Fibroblast of lung (primary cell): ENCODE measurements around the gene SLC25A33. TPM values are rescaled to one million over a fixed set of nuclear protein-coding genes. Genes with fewer than 3 reads are reported as not detected.

Source experiments
- DNase-seq, 2 donors: peaks; one replicate each; pipeline versions ENCODE4 v3.0.0 to v3.0.0-alpha.2; 2010; ENCODE audit warnings: low read depth in 2 of 2
- H2AFZ ChIP-seq: 2 replicates; pipeline ENCODE4 v1.5.1; 2012; ENCODE audit warnings: low read length, control low read depth, inconsistent platforms
- H3K27ac ChIP-seq: 2 replicates; pipeline ENCODE4 v1.5.1; 2011; ENCODE audit warnings: low read length, control low read depth; ENCODE audit not compliant: insufficient read depth
- H3K27me3 ChIP-seq: 2 replicates; pipeline ENCODE4 v1.5.1; 2011; ENCODE audit warnings: mild to moderate bottlenecking, low read length; ENCODE audit not compliant: control insufficient read depth, insufficient read depth
- H3K36me3 ChIP-seq: 2 replicates; pipeline ENCODE4 v1.5.1; 2011; ENCODE audit warnings: low read length; ENCODE audit not compliant: control insufficient read depth, insufficient read depth
- H3K4me1 ChIP-seq: 2 replicates; pipeline ENCODE4 v1.5.1; 2011; ENCODE audit warnings: low read length; ENCODE audit not compliant: control insufficient read depth, insufficient read depth; ENCODE audit errors: extremely low read depth
- H3K4me2 ChIP-seq: 2 replicates; pipeline ENCODE4 v1.5.1; 2011; ENCODE audit warnings: low read length, control low read depth; ENCODE audit not compliant: insufficient read depth; ENCODE audit errors: extremely low read depth
- H3K4me3 ChIP-seq, 4 experiments: fragments of 200-600 bp in 1 of 4; sonication (generic) in 1 of 4; replicated peaks in 1 of 4; 2 replicates each; pipeline ENCODE4 v1.5.1; 2011 to 2016; ENCODE audit warnings: low read length in 4 of 4, low read depth in 3 of 4, mild to moderate bottlenecking in 3 of 4, control low read depth in 2 of 4, inconsistent platforms in 1 of 4, mixed read lengths in 1 of 4; ENCODE audit not compliant: insufficient read depth in 1 of 4; ENCODE audit errors: control extremely low read depth in 1 of 4
- H3K79me2 ChIP-seq: 2 replicates; pipeline ENCODE4 v1.5.1; 2012; ENCODE audit warnings: mild to moderate bottlenecking, low read length, inconsistent platforms; ENCODE audit not compliant: control insufficient read depth, insufficient read depth
- H3K9ac ChIP-seq: 2 replicates; pipeline ENCODE4 v1.5.1; 2011; ENCODE audit warnings: mild to moderate bottlenecking, low read length, control low read depth; ENCODE audit not compliant: insufficient read depth
- H3K9me3 ChIP-seq: 2 replicates; pipeline ENCODE4 v1.5.1; 2012; ENCODE audit warnings: low read depth, low read length; ENCODE audit not compliant: control insufficient read depth, insufficient read depth
- H4K20me1 ChIP-seq: 2 replicates; pipeline ENCODE4 v1.5.1; 2011; ENCODE audit warnings: low read length; ENCODE audit not compliant: control insufficient read depth, insufficient read depth; ENCODE audit errors: extremely low read depth
- EZH2 ChIP-seq: IDR thresholded peaks from 2 replicates; pipeline ENCODE4 v1.5.1; 2012; ENCODE audit warnings: low read length, control low read depth, mild to moderate bottlenecking; ENCODE audit errors: missing control alignments
- polyA minus RNA-seq: library from RNA; depleted of rRNA, polyadenylated mRNA; stranded (reverse); fragments of >200 nt; gene quantifications from 2 replicates; pipeline ENCODE4 v1.2.3, GENCODE V29; 2011; ENCODE audit warnings: low replicate concordance
- polyA plus RNA-seq, 2 donors: library from polyadenylated mRNA; depleted of rRNA in 1 of 2; stranded (reverse) in 1 of 2; unstranded in 1 of 2; fragments of >200 nt; gene quantifications; 2 replicates each; pipeline ENCODE4 v1.2.1, GENCODE V29; 2011 to 2012; ENCODE audit warnings: missing spikeins in 1 of 2
- total RNA-seq: library from RNA; depleted of rRNA; stranded (reverse); fragments of >200 nt; gene quantifications from 2 replicates; pipeline ENCODE4 v1.2.1, GENCODE V29; 2014
- TF ChIP-seq, protein P1 (sequence below), 2 donors: IDR thresholded peaks in 1 of 2; conservative IDR thresholded peaks in 1 of 2; 1 replicate in 1 of 2; 2 replicates in 1 of 2; pipeline ENCODE4 v1.5.1; 2011 to 2012; ENCODE audit warnings: low read length in 2 of 2, control low read depth in 1 of 2, inconsistent platforms in 1 of 2, low read depth in 1 of 2, mild to moderate bottlenecking in 1 of 2

Gene SLC25A33, protein sequence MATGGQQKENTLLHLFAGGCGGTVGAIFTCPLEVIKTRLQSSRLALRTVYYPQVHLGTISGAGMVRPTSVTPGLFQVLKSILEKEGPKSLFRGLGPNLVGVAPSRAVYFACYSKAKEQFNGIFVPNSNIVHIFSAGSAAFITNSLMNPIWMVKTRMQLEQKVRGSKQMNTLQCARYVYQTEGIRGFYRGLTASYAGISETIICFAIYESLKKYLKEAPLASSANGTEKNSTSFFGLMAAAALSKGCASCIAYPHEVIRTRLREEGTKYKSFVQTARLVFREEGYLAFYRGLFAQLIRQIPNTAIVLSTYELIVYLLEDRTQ
- total RNA-seq (4.8 and 4.9 TPM in 2 replicates), polyA plus RNA-seq (3.5 and 4.6 TPM in 2 replicates), polyA minus RNA-seq (1.9 and 2.0 TPM in 2 replicates)
- 2.8 and 4.4 TPM in 2 replicates for polyA plus RNA-seq (2012)

DNA sequence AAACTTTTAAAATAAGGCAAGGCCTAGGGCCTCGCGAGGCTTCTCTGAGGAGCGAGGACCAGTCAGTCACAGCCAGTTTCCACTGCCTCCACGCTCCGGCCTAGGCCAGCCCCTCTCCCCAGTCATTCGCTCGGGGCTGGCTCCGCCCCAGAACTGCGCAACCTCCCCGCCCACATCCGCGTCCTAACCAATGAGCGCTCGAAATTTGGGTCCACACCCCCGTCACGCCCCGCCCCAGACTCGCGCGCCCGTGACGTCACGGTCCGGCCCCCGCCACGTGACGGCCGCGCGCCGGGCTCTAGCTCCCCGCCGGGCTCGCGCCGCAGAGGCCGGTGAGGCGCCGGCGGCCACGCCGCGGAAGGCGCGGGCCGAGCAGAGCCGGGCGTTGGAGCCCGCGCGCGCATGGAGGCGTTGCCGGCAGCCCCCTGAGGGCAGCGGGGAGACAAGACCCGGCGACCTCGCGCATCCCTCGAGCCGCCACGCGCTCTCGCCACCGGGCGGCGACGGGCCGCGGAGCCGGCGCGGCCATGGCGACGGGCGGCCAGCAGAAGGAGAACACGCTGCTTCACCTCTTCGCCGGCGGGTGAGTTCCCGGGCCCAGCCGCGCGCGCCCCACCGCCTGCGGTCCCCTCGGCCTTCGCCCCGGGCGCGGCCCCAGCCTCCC, at the start of gene SLC25A33:
SLC25A33 (plus strand) TSS at position 301 of the 664 bp plus-strand sequence; CDS start at position 528, 227 bp downstream.
- Histone ChIP-seq H3K4me2 (peak within 1 kb of the TSS; percentile 77), H3K79me2 (peaks cover 19% of the 10 kb centered on the region), H3K4me3 (peak within 1 kb of the TSS; percentile 72 to 85 (median 76)), H3K9me3 (no peaks in the 10 kb centered on the region), H3K4me1 (peaks cover 5% of the 10 kb centered on the region), H3K27ac (peak within 1 kb of the TSS; percentile 81), H3K27me3 (no peaks in the 10 kb centered on the region), H2AFZ (peak within 1 kb of the TSS; percentile 45), H3K36me3 (no peaks in the 10 kb centered on the region), H3K9ac (peak within 1 kb of the TSS; percentile 90), H4K20me1 (no peaks in the 10 kb centered on the region)
- DNase-seq: peak; percentile 94 to 98
- TF ChIP-seq EZH2: no peak
- TF ChIP-seq, protein P1, sequence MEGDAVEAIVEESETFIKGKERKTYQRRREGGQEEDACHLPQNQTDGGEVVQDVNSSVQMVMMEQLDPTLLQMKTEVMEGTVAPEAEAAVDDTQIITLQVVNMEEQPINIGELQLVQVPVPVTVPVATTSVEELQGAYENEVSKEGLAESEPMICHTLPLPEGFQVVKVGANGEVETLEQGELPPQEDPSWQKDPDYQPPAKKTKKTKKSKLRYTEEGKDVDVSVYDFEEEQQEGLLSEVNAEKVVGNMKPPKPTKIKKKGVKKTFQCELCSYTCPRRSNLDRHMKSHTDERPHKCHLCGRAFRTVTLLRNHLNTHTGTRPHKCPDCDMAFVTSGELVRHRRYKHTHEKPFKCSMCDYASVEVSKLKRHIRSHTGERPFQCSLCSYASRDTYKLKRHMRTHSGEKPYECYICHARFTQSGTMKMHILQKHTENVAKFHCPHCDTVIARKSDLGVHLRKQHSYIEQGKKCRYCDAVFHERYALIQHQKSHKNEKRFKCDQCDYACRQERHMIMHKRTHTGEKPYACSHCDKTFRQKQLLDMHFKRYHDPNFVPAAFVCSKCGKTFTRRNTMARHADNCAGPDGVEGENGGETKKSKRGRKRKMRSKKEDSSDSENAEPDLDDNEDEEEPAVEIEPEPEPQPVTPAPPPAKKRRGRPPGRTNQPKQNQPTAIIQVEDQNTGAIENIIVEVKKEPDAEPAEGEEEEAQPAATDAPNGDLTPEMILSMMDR (conservative IDR thresholded peaks at IDR 0.05 in 1 of 2, IDR thresholded peaks at IDR 0.05 in 1 of 2; ENCODE audit: low read depth in 1 of 2, low read length in 2 of 2): no peak

DNA sequence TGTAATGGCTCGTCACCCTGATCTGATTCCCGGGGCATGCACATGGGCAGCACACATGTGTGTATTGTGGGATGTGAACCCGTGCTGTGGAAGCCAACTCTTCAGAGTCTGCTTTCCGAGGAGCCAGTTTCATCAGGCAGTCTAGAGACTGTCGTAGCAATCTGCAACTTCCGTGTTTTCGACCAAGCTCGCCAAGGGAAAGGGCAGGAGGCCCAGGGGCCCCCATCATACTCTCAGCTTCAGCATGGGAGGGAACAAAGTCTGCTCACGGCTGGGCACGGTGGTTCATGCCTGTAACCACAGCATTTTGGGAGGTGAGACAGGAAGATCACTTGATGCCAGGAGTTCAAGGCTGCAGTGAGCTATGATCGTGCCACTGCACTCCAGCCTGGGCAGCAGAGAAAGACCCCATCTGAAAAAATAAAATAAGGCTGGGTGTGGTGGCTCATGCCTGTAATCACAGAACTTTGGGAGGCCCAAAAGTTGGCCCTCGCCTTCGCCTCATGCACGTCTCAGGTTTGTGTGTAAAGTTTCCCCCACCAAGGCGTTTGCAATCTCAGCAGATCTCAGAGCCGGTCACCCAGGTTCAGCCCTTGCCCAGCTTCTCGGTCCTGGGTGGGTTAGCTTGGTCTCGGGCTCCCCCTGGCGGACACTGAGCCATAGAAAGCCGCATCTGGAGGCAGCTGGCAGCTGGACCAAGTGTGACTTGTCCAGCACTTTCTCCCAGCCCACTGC, 48.5 kb upstream of the SLC25A33 start:
- Histone ChIP-seq H3K27me3 (peaks cover 6% of the 10 kb centered on the region), H3K4me3 (no peak overlapping the region), H4K20me1 (no peaks in the 10 kb centered on the region), H3K9me3 (no peaks in the 10 kb centered on the region), H3K27ac (no peak overlapping the region), H2AFZ (no peak overlapping the region), H3K4me1 (peaks cover 6% of the 10 kb centered on the region), H3K79me2 (no peaks in the 10 kb centered on the region), H3K9ac (no peak overlapping the region), H3K36me3 (no peaks in the 10 kb centered on the region), H3K4me2 (no peak overlapping the region)
- DNase-seq: peak; percentile 65 to 84
- TF ChIP-seq, protein P1 (conservative IDR thresholded peaks at IDR 0.05 in 1 of 2, IDR thresholded peaks at IDR 0.05 in 1 of 2; ENCODE audit: low read depth in 1 of 2, low read length in 2 of 2): peak; percentile 82 to 83
- no peak for TF ChIP-seq EZH2

DNA sequence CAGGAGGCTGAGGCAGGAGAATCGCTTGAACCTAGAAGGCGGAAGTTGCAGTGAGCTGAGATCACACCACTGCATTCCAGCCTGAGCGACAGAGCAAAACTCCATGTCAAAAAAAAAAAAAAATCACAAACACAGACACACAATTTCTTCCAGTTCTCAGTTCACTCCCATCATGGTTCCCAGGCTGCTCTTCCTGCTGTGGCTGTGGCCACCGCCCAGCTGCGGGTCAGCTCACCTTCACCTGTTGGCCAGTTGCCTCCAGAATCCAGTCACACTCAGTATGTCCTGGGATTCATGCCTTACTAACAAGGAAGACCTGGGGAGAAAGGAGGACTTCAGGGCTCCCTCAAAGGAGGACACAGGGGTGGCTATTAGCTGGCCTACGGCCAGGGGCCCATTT, 45.9 kb upstream of the SLC25A33 start:
- H3K27me3 ChIP-seq: peaks cover 4% of the 10 kb centered on the region
- H3K36me3 ChIP-seq: no peaks in the 10 kb centered on the region
- H3K9me3 ChIP-seq: no peaks in the 10 kb centered on the region
- no peak for TF ChIP-seq EZH2
- TF ChIP-seq, protein P1 (conservative IDR thresholded peaks at IDR 0.05 in 1 of 2, IDR thresholded peaks at IDR 0.05 in 1 of 2; ENCODE audit: low read depth in 1 of 2, low read length in 2 of 2): no peak
- no peaks in the 10 kb centered on the region for H4K20me1 ChIP-seq
- no peak overlapping the region for H3K27ac ChIP-seq
- H3K9ac ChIP-seq: no peak overlapping the region
- H3K79me2 ChIP-seq: no peaks in the 10 kb centered on the region
- H3K4me3 ChIP-seq: no peak overlapping the region
- no peak overlapping the region for H3K4me2 ChIP-seq
- DNase-seq: no peak
- H2AFZ ChIP-seq: no peak overlapping the region
- peaks cover 6% of the 10 kb centered on the region for H3K4me1 ChIP-seq
